HG03066 (cell line): Measurements from ENCODE around the gene SETD1B.
"Not testable (repeated sequence)": the region's sequence is repeated elsewhere in the genome, so short reads cannot be mapped to it uniquely, and the experiment has no call there.

ENCODE experiments used
- ATAC-seq: cut with Tn5 transposase; IDR thresholded peaks from one replicate; pipeline ENCODE4 v1.9.1; 2021; ENCODE audit warnings: low read depth; ENCODE audit not compliant: unreplicated experiment

Gene SETD1B

GRCh38 chr12:121843236-121843982 is 39.6 kb downstream of the SETD1B start:
- ATAC-seq = no peak

- ATAC-seq = no peak
These were observed 41.9 kb downstream of the SETD1B start for GRCh38 chr12:121845701-121846100.

- ATAC-seq = no peak
These were observed 45.4 kb downstream of the SETD1B start for GRCh38 chr12:121849211-121849610.

GRCh38 chr12:121849665-121850064 is 45.9 kb downstream of the SETD1B start:
- no peak for ATAC-seq

GRCh38 chr12:121852392-121852791 is 48.6 kb downstream of the SETD1B start:
- ATAC-seq = not testable (repeated sequence)

- ATAC-seq = no peak
These were observed 53.8 kb downstream of the SETD1B start for GRCh38 chr12:121857322-121858246.

- no peak for ATAC-seq
These were observed 54.5 kb downstream of the SETD1B start for GRCh38 chr12:121858318-121858661.

GRCh38 chr12:121858662-121859572 is 55.1 kb downstream of the SETD1B start, which contains the start of gene HPD:
HPD (minus strand) TSS chr12:121858859; CDS start chr12:121858823, 36 bp downstream.
- no peak for ATAC-seq

GRCh38 chr12:121860257-121860656 is 56.4 kb downstream of the SETD1B start:
- ATAC-seq = no peak

GRCh38 chr12:121860699-121861098 is 56.9 kb downstream of the SETD1B start:
- not testable (repeated sequence) for ATAC-seq

- ATAC-seq = no peak
These were observed 57.9 kb downstream of the SETD1B start for GRCh38 chr12:121861636-121862254.

- no peak for ATAC-seq
These were observed 62.5 kb downstream of the SETD1B start for GRCh38 chr12:121866331-121866730.

- ATAC-seq = not testable (repeated sequence)
These were observed 65.4 kb downstream of the SETD1B start for GRCh38 chr12:121869229-121869628.

- ATAC-seq = no peak
These were observed 67.7 kb downstream of the SETD1B start for GRCh38 chr12:121871467-121871866.

GRCh38 chr12:121872546-121873215 is 68.9 kb downstream of the SETD1B start:
- ATAC-seq = no peak

- no peak for ATAC-seq
These were observed 69.4 kb downstream of the SETD1B start for GRCh38 chr12:121873216-121873569.

GRCh38 chr12:121874071-121874470 is 70.3 kb downstream of the SETD1B start:
- no peak for ATAC-seq

- ATAC-seq = no peak
These were observed 71.8 kb downstream of the SETD1B start for GRCh38 chr12:121875582-121875981.

- ATAC-seq = not testable (repeated sequence)
These were observed 72.3 kb downstream of the SETD1B start for GRCh38 chr12:121876080-121876447.
